CD4-positive, alpha-beta memory T cell (primary cell): Measurements from ENCODE around the gene ZSCAN12. TPM values are rescaled to one million over a fixed set of nuclear protein-coding genes. Genes with fewer than 3 reads are reported as not detected.
"Not testable (repeated sequence)": the region's sequence is repeated elsewhere in the genome, so short reads cannot be mapped to it uniquely, and the experiment has no call there.

Experiments
- CTCF ChIA-PET: fragments of 350-600 bp; sonication (Branson Sonifier 250); formaldehyde crosslinking; loops from one replicate; lab custom pipeline; 2021; ENCODE audit warnings: inconsistent platforms; ENCODE audit not compliant: partially characterized antibody; lab: Charles Lee
- POLR2A ChIA-PET: fragments of 350-600 bp; sonication (Branson Sonifier 250); formaldehyde crosslinking; loops from one replicate; lab custom pipeline; 2021; ENCODE audit not compliant: partially characterized antibody; lab: Charles Lee
- DNase-seq, 5 donors: peaks; one replicate each; pipeline versions ENCODE4 v3.0.0 to v3.0.0-alpha.2; 2020 to 2022; ENCODE audit warnings: mixed read lengths in 1 of 5
- H3K27ac ChIP-seq: one replicate; pipeline ENCODE4 v1.7.0; 2013; ENCODE audit warnings: low read depth, low read length
- H3K27me3 ChIP-seq: 2 replicates; pipeline ENCODE4 v1.7.0; 2013; ENCODE audit warnings: mild to moderate bottlenecking, low read length, moderate library complexity; ENCODE audit not compliant: insufficient read depth
- H3K36me3 ChIP-seq: 2 replicates; pipeline ENCODE4 v1.7.0; 2013; ENCODE audit warnings: mild to moderate bottlenecking, low read length, moderate library complexity; ENCODE audit not compliant: insufficient read depth
- H3K4me1 ChIP-seq: 2 replicates; pipeline ENCODE4 v1.7.0; 2013; ENCODE audit warnings: mild to moderate bottlenecking, low read length, moderate library complexity; ENCODE audit not compliant: insufficient read depth
- H3K4me3 ChIP-seq, 2 donors: one replicate each; pipeline ENCODE4 v1.7.0; 2013; ENCODE audit warnings: low read length in 2 of 2, mild to moderate bottlenecking in 1 of 2
- H3K9me3 ChIP-seq, 2 donors: one replicate each; pipeline ENCODE4 v1.7.0; 2013; ENCODE audit warnings: low read length in 2 of 2, control low read depth in 1 of 2; ENCODE audit not compliant: control insufficient read depth in 1 of 2
- H3K27ac Mint-ChIP-seq, 7 donors: one replicate each; pipeline ENCODE4 v1.8.0; 2020 to 2021; ENCODE audit warnings: mixed read lengths in 7 of 7, mild to moderate bottlenecking in 6 of 7, inconsistent platforms in 3 of 7, moderate library complexity in 3 of 7
- H3K27me3 Mint-ChIP-seq, 2 donors: one replicate each; pipeline ENCODE4 v1.8.0; 2020 to 2021; ENCODE audit warnings: mixed read lengths in 2 of 2
- H3K36me3 Mint-ChIP-seq, 2 donors: one replicate each; pipeline ENCODE4 v1.8.0; 2020 to 2021; ENCODE audit warnings: mixed read lengths in 2 of 2, inconsistent platforms in 1 of 2, mild to moderate bottlenecking in 1 of 2
- H3K4me1 Mint-ChIP-seq, 4 donors: one replicate each; pipeline ENCODE4 v1.8.0; 2020 to 2021; ENCODE audit warnings: mixed read lengths in 4 of 4, mild to moderate bottlenecking in 1 of 4
- H3K4me3 Mint-ChIP-seq, 8 donors: one replicate each; pipeline ENCODE4 v1.8.0; 2020 to 2021; ENCODE audit warnings: mixed read lengths in 8 of 8, mild to moderate bottlenecking in 7 of 8, moderate library complexity in 6 of 8, inconsistent platforms in 3 of 8
- H3K9me3 Mint-ChIP-seq, 8 donors: one replicate each; pipeline ENCODE4 v1.8.0; 2020 to 2021; ENCODE audit warnings: mixed read lengths in 8 of 8, mild to moderate bottlenecking in 5 of 8, inconsistent platforms in 3 of 8, moderate library complexity in 1 of 8
- intact Hi-C: fragments of 100-400 bp; cut with micrococcal nuclease; formaldehyde crosslinking; loops from one replicate; pipeline ENCODE4 v1.15.1; 2023
- polyA plus RNA-seq, 2 donors: library from polyadenylated mRNA; unstranded; fragments of 300-500 nt; fragmentation: Illumina TruSeq; gene quantifications; one replicate each; pipeline ENCODE4 v1.2.3, GENCODE V29; 2021
- total RNA-seq, 2 experiments: library from RNA; stranded (reverse); gene quantifications; one replicate each; pipeline ENCODE4 v1.2.3, GENCODE V29; 2021

The ZSCAN12 gene
- total and polyA plus RNA-seq, 4 experiments from 2014 or later: 0.70 to 8.3 (median 4.7) TPM

DNA sequence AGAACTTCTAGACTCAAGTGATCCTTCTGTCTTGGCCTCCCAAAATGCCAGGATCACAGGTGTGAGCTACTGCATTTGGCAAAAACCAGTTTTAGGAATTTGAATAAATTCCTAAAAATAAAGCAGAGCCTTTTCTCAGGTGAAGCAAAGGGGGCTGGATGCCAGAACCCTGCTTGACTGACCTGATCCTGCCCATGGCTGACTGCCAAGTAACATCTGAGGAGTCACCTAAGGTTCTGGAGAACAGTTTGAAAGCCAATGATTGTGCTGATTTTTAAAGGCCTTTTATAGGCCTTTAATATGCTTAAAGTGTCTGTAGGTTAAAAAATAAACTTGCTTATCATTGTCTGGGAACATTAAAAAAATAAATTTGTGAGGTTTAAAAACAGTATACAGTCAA is 14.1 kb upstream of the ZSCAN12 start:
- H3K36me3 ChIP-seq: no peaks in the 10 kb centered on the region
- no peaks in the 10 kb centered on the region for H3K9me3 ChIP-seq
- Mint-ChIP-seq H3K4me3 (no peak overlapping the region), H3K27me3 (peaks cover 21 to 22% of the 10 kb centered on the region in 2 donors), H3K27ac (no peak overlapping the region), H3K36me3 (no peaks in the 10 kb centered on the region), H3K4me1 (no peaks in the 10 kb centered on the region), H3K9me3 (peaks cover 0 to 10% (median 0%) of the 10 kb centered on the region in 8 donors)
- intact Hi-C loops: no loop called here
- no peak overlapping the region for H3K4me3 ChIP-seq
- no peaks in the 10 kb centered on the region for H3K27me3 ChIP-seq
- no peak overlapping the region for H3K27ac ChIP-seq
- POLR2A ChIA-PET: no interaction called here
- H3K4me1 ChIP-seq: no peaks in the 10 kb centered on the region
- no peak for DNase-seq
- CTCF ChIA-PET: no interaction called here

DNA sequence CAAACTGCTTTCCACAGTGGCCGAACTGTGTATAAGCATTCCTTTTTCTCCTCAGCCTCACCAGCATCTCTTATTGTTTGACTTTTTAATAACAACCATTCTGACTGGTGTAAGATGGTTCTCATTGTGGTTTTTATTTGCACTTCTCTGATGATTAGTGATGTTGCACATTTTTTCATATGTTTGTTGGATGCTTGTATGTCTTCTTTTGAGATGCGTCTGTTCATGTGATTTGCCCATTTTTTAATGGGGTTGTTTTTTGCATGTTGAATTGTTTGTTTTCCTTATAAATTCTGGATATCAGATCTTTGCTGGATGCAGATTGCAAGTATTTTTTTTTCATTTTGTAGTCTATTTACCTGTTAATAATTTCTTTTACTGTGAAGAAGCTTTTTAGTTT is 11.2 kb upstream of the ZSCAN12 start:
- Mint-ChIP-seq H3K36me3 (no peaks in the 10 kb centered on the region), H3K4me1 (no peaks in the 10 kb centered on the region), H3K27me3 (peaks cover 24 to 29% of the 10 kb centered on the region in 2 donors), H3K9me3 (peaks cover 0 to 8% (median 0%) of the 10 kb centered on the region in 8 donors), H3K4me3 (no peak overlapping the region), H3K27ac (no peak overlapping the region)
- H3K4me3 ChIP-seq: no peak overlapping the region
- H3K27ac ChIP-seq: no peak overlapping the region
- intact Hi-C loops: no loop called here
- POLR2A ChIA-PET: no interaction called here
- H3K36me3 ChIP-seq: no peaks in the 10 kb centered on the region
- DNase-seq: no peak
- CTCF ChIA-PET: interaction anchor here (0.7 kb wide), 1 partner anchor 528 kb away, joined by 3 read pairs; no protein-coding TSS in a partner anchor
- no peaks in the 10 kb centered on the region for H3K27me3 ChIP-seq
- H3K9me3 ChIP-seq: no peaks in the 10 kb centered on the region
- no peaks in the 10 kb centered on the region for H3K4me1 ChIP-seq

GRCh38 chr6:28408076-28408802 is 8.7 kb upstream of the ZSCAN12 start:
- no peaks in the 10 kb centered on the region for H3K36me3 Mint-ChIP-seq
- H3K4me1 ChIP-seq: no peaks in the 10 kb centered on the region
- peaks cover 34 to 35% of the 10 kb centered on the region in 2 donors for H3K27me3 Mint-ChIP-seq
- POLR2A ChIA-PET: no interaction called here
- H3K4me1 Mint-ChIP-seq: no peaks in the 10 kb centered on the region
- CTCF ChIA-PET: no interaction called here
- H3K4me3 ChIP-seq: no peak overlapping the region
- H3K9me3 ChIP-seq: no peaks in the 10 kb centered on the region
- no peak overlapping the region for H3K4me3 Mint-ChIP-seq
- H3K9me3 Mint-ChIP-seq: peaks cover 0 to 14% (median 0%) of the 10 kb centered on the region in 8 donors
- H3K27me3 ChIP-seq: no peaks in the 10 kb centered on the region
- H3K27ac ChIP-seq: no peak overlapping the region
- intact Hi-C loops: no loop called here
- H3K36me3 ChIP-seq: no peaks in the 10 kb centered on the region
- no peak for DNase-seq
- peak overlapping the region in 1 of 7 donors; percentile 53 for H3K27ac Mint-ChIP-seq

GRCh38 chr6:28407401-28407800 is 7.9 kb upstream of the ZSCAN12 start:
- Histone ChIP-seq H3K27me3 (no peaks in the 10 kb centered on the region), H3K4me3 (no peak overlapping the region), H3K4me1 (no peaks in the 10 kb centered on the region), H3K9me3 (no peaks in the 10 kb centered on the region), H3K27ac (no peak overlapping the region), H3K36me3 (no peaks in the 10 kb centered on the region)
- POLR2A ChIA-PET: no interaction called here
- intact Hi-C loops: no loop called here
- DNase-seq: no peak
- Mint-ChIP-seq H3K4me3 (no peak overlapping the region), H3K27me3 (peaks cover 32 to 35% of the 10 kb centered on the region in 2 donors), H3K4me1 (no peaks in the 10 kb centered on the region), H3K36me3 (no peaks in the 10 kb centered on the region), H3K27ac (no peak overlapping the region), H3K9me3 (peaks cover 0 to 14% (median 0%) of the 10 kb centered on the region in 8 donors)
- CTCF ChIA-PET: no interaction called here

- H3K27ac ChIP-seq, POLR2A ChIA-PET, H3K36me3 ChIP-seq, H3K4me3 Mint-ChIP-seq, H3K27ac Mint-ChIP-seq, DNase-seq, H3K9me3 Mint-ChIP-seq, intact Hi-C loops, H3K4me3 ChIP-seq, H3K9me3 ChIP-seq, H3K27me3 ChIP-seq, H3K4me1 ChIP-seq, H3K36me3 Mint-ChIP-seq: not testable (repeated sequence)
- Mint-ChIP-seq H3K4me1 (peaks cover 0 to 18% (median 9%) of the 10 kb centered on the region in 4 donors), H3K27me3 (peaks cover 20 to 21% of the 10 kb centered on the region in 2 donors)
- CTCF ChIA-PET: interaction anchor here (1.4 kb wide), 1 partner anchor 137 kb away, joined by 4 read pairs; the partner anchor contains the start of gene ZSCAN26
These were observed 4.4 kb upstream of the ZSCAN12 start for GRCh38 chr6:28403923-28404322.

- ChIA-PET CTCF (interaction anchor here (0.7 kb wide), 1 partner anchor 8 kb away, joined by 4 read pairs; no protein-coding TSS in a partner anchor), POLR2A (no interaction called here)
- no peak overlapping the region for H3K27ac ChIP-seq
- H3K4me3 Mint-ChIP-seq: no peak overlapping the region
- H3K36me3 Mint-ChIP-seq: peaks cover 11 to 17% of the 10 kb centered on the region in 2 donors
- intact Hi-C loops: no loop called here
- H3K4me3 ChIP-seq: no peak overlapping the region
- no peaks in the 10 kb centered on the region for H3K36me3 ChIP-seq
- DNase-seq: no peak
- peaks cover 21% of the 10 kb centered on the region for H3K4me1 ChIP-seq
- H3K9me3 Mint-ChIP-seq: peaks cover 0 to 6% (median 0%) of the 10 kb centered on the region in 8 donors
- H3K27ac Mint-ChIP-seq: peak overlapping the region in 1 of 7 donors; percentile 11
- H3K27me3 Mint-ChIP-seq: peaks cover 12 to 21% of the 10 kb centered on the region in 2 donors
- H3K27me3 ChIP-seq: no peaks in the 10 kb centered on the region
- peaks cover 9 to 32% (median 20%) of the 10 kb centered on the region in 4 donors for H3K4me1 Mint-ChIP-seq
- no peaks in the 10 kb centered on the region for H3K9me3 ChIP-seq
These were observed 2.6 kb upstream of the ZSCAN12 start for GRCh38 chr6:28402197-28402596.

- POLR2A ChIA-PET: interaction anchor here (0.7 to 1.4 kb wide), 2 partner anchors 18 to 264 kb away, joined by 3 to 4 read pairs; no protein-coding TSS in a partner anchor
- H3K4me3 Mint-ChIP-seq: peak overlapping the region in 4 of 8 donors; percentile 13 to 68 (median 29)
- Histone ChIP-seq H3K9me3 (no peaks in the 10 kb centered on the region), H3K27ac (no peak overlapping the region), H3K36me3 (no peaks in the 10 kb centered on the region), H3K4me3 (no peak overlapping the region), H3K4me1 (peaks cover 31% of the 10 kb centered on the region), H3K27me3 (no peaks in the 10 kb centered on the region)
- peaks cover 0 to 6% (median 0%) of the 10 kb centered on the region in 8 donors for H3K9me3 Mint-ChIP-seq
- CTCF ChIA-PET: no interaction called here
- H3K27ac Mint-ChIP-seq: no peak overlapping the region
- peaks cover 21 to 25% of the 10 kb centered on the region in 2 donors for H3K36me3 Mint-ChIP-seq
- peaks cover 12 to 42% (median 28%) of the 10 kb centered on the region in 4 donors for H3K4me1 Mint-ChIP-seq
- H3K27me3 Mint-ChIP-seq: peaks cover 10 to 19% of the 10 kb centered on the region in 2 donors
- DNase-seq: no peak
- intact Hi-C loops: no loop called here
These were observed 1.6 kb upstream of the ZSCAN12 start for GRCh38 chr6:28401172-28401571.
